Left ventricle myocardium inferior (tissue), 1 donor: ENCODE results near the gene KIAA1549. TPM values are rescaled to one million over a fixed set of nuclear protein-coding genes. Genes with fewer than 3 reads are reported as not detected.

Source experiments
- DNase-seq: peaks from one replicate; pipeline ENCODE4 v3.0.0-alpha.2; 2020
- H3K27ac ChIP-seq: fragments of 200-600 bp; replicated peaks from 2 replicates; pipeline ENCODE4 v1.8.0; 2021
- H3K27me3 ChIP-seq: fragments of 200-600 bp; 2 replicates; pipeline ENCODE4 v1.8.0; 2021; ENCODE audit warnings: low read depth
- H3K36me3 ChIP-seq: fragments of 200-600 bp; 2 replicates; pipeline ENCODE4 v1.8.0; 2021
- H3K4me1 ChIP-seq: fragments of 200-600 bp; 2 replicates; pipeline ENCODE4 v1.8.0; 2021
- H3K4me3 ChIP-seq: fragments of 200-600 bp; 2 replicates; pipeline ENCODE4 v1.8.0; 2021; ENCODE audit warnings: mild to moderate bottlenecking, moderate library complexity
- H3K9me3 ChIP-seq: fragments of 200-600 bp; replicated peaks from 2 replicates; pipeline ENCODE4 v1.8.0; 2021
- intact Hi-C: fragments of 100-400 bp; cut with micrococcal nuclease; formaldehyde crosslinking; loops from one replicate; pipeline ENCODE4 v1.11.0; 2022
- total RNA-seq: library from RNA; stranded (reverse); fragmentation: NEBNext Ultra II Directional; extraction: Animal tissue kit (Norgen Biotek cat#: 25700); gene quantifications from one replicate; pipeline ENCODE4 v1.2.1, GENCODE V29; 2021
- TF ChIP-seq, protein P1 (sequence below): fragments of 200-600 bp; IDR thresholded peaks from 2 replicates; pipeline ENCODE4 v1.8.0; 2021; ENCODE audit warnings: antibody characterized with exemption, mild to moderate bottlenecking, borderline replicate concordance
- donor health status: DM: no; HTN: yes; CAD: no; lungs with severe emphysema.

The KIAA1549 gene
- total RNA-seq, 1 donor from 2014 or later = 2.1 TPM

DNA sequence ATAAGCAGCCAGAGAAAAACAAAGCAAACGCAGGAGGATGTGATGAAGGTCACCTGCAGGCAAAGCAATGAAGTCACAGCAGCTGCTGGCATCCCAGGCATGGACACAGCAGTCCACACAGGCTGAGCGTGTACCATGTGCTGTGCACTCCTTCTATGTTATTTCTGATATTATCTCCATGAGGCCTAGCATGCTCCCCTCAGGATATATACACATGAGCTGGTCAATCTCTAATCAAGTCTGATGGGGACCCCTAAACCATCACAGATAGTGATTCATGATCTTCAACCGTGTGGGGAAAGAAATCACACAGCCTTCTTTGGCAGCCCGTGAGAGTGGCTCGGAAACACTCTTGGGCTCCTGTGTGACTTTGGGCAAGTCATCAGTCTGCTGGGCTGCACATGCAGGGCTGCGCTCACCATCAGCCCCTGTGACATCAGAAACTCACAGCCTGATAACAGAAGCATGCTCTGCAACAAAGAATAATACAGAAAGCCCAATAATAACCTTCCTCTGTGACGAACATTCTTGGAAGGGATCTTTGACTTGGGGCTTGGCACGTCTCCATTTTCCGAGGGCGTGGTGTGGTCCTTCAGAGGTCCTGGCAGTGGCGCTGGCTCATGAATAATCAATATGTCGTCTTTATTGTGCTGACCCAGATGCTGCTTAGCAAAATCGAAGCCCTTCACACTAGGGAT, 100.2 kb downstream of the KIAA1549 start:
- Histone ChIP-seq H3K36me3 (peaks cover 3% of the 10 kb centered on the region), H3K4me1 (peaks cover 20% of the 10 kb centered on the region), H3K4me3 (no peak overlapping the region), H3K27ac (peak overlapping the region; percentile 46), H3K27me3 (no peaks in the 10 kb centered on the region), H3K9me3 (no peaks in the 10 kb centered on the region)
- peak; percentile 55 for DNase-seq
- intact Hi-C loops = loop anchor here (10.0 kb wide), 2 partner anchors 104 to 194 kb away; partner anchors contain the start of gene KIAA1549
- TF ChIP-seq, protein P1, sequence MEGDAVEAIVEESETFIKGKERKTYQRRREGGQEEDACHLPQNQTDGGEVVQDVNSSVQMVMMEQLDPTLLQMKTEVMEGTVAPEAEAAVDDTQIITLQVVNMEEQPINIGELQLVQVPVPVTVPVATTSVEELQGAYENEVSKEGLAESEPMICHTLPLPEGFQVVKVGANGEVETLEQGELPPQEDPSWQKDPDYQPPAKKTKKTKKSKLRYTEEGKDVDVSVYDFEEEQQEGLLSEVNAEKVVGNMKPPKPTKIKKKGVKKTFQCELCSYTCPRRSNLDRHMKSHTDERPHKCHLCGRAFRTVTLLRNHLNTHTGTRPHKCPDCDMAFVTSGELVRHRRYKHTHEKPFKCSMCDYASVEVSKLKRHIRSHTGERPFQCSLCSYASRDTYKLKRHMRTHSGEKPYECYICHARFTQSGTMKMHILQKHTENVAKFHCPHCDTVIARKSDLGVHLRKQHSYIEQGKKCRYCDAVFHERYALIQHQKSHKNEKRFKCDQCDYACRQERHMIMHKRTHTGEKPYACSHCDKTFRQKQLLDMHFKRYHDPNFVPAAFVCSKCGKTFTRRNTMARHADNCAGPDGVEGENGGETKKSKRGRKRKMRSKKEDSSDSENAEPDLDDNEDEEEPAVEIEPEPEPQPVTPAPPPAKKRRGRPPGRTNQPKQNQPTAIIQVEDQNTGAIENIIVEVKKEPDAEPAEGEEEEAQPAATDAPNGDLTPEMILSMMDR = no peak

DNA sequence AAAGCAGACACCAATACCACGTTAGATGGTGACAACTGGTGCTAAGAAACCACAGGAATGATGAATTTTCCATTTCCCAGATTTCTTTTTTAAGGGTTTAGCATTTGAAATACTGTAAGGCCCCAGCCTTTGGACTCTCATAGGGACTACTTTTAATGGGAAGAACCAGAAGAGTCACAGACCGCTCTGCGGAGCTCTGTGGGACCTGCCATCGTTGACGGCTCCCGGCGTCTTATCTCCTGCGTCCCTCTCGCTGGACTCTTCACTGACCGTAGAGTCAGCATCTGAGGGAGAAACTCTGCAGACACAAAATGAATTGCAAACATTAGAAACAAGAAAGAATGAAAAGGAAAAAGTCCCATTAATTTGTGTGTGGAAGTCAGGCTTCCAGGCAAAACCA, 101.8 kb downstream of the KIAA1549 start:
- intact Hi-C loops = no loop called here
- Histone ChIP-seq H3K4me3 (no peak overlapping the region), H3K27ac (no peak overlapping the region), H3K36me3 (peaks cover 3% of the 10 kb centered on the region), H3K9me3 (no peaks in the 10 kb centered on the region), H3K4me1 (peaks cover 20% of the 10 kb centered on the region), H3K27me3 (no peaks in the 10 kb centered on the region)
- DNase-seq = no peak
- TF ChIP-seq, protein P1 = no peak

- H3K27me3 ChIP-seq = no peaks in the 10 kb centered on the region
- H3K27ac ChIP-seq = no peak overlapping the region
- H3K4me3 ChIP-seq = no peak overlapping the region
- H3K4me1 ChIP-seq = peaks cover 20% of the 10 kb centered on the region
- H3K9me3 ChIP-seq = no peaks in the 10 kb centered on the region
- TF ChIP-seq, protein P1 = no peak
- no peak for DNase-seq
- intact Hi-C loops = no loop called here
- H3K36me3 ChIP-seq = peaks cover 3% of the 10 kb centered on the region
Observed at GRCh38 chr7:138878856-138879255, 102.3 kb downstream of the KIAA1549 start.

DNA sequence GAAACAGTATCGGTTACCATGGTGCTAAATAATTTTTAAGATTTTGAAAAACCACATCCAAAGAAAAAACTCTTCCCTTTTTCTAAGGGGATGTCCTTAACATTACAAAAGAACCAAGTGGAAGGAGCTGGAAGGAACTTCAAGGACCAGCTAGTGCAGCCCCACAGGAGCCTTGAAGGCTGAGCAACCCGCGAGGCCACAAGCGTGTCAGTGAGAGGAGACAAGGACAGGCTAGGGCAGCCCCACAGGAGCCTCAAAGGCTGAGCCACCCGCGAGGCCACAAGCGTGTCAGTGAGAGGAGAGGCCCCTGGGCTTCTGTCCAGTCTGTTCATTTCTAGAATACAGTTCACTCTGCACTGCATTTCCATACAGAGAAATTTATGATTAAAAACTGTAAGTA, 103.1 kb downstream of the KIAA1549 start:
- intact Hi-C loops = no loop called here

DNA sequence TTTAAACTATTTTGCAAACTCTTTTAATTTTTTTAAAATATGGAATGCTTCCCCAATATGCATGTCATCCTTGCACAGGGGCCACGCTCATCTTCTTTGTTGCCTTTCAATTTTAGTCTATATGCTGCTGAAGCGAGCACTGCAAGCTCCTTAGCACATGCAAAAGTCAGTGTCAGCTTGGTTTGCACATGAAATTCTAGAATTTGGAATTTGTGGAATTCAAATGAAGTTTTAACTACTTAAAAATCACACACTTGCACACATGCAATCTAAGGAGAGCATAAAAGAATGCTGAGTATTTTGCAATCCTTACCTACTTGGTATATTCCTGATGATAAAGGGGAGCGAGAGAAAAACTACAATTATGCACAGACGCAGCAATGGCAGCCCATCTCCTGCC, 104.9 kb downstream of the KIAA1549 start:
- Histone ChIP-seq H3K27ac (no peak overlapping the region), H3K27me3 (no peaks in the 10 kb centered on the region), H3K36me3 (peaks cover 3% of the 10 kb centered on the region), H3K4me3 (no peak overlapping the region), H3K9me3 (no peaks in the 10 kb centered on the region), H3K4me1 (peaks cover 12% of the 10 kb centered on the region)
- intact Hi-C loops = no loop called here
- TF ChIP-seq, protein P1 = no peak
- DNase-seq = no peak

More for the DNA sequence above, 103.1 kb downstream of the KIAA1549 start:
- Histone ChIP-seq H3K4me1 (peaks cover 20% of the 10 kb centered on the region), H3K9me3 (no peaks in the 10 kb centered on the region), H3K36me3 (peaks cover 3% of the 10 kb centered on the region), H3K27ac (no peak overlapping the region), H3K27me3 (no peaks in the 10 kb centered on the region), H3K4me3 (no peak overlapping the region)
- no peak for DNase-seq
- TF ChIP-seq, protein P1 = no peak
